ENCODE measurements around the gene CBX8.

Gene CBX8

GRCh38 chr17:79791735-79792161, 5.1 kb downstream of the CBX8 start:
- DNase-seq (ENCODE audit: extremely low spot score): no peak
- CTCF ChIA-PET: interaction anchor here (1.0 to 1.3 kb wide), 3 partner anchors 43 to 53 kb away, joined by 3 read pairs; no protein-coding TSS in a partner anchor
- TF ChIP-seq CTCF (IDR thresholded peaks at IDR 0.05; ENCODE audit: control extremely low read depth, extremely low read depth, low read depth, missing control alignments): no peak
- POLR2A ChIA-PET: no interaction called here

GRCh38 chr17:79790805-79791734, 5.8 kb downstream of the CBX8 start:
- no peak for DNase-seq (ENCODE audit: extremely low spot score)
- no peak for TF ChIP-seq CTCF (IDR thresholded peaks at IDR 0.05; ENCODE audit: control extremely low read depth, extremely low read depth, low read depth, missing control alignments)

GRCh38 chr17:79789943-79790804, 6.7 kb downstream of the CBX8 start:
- ChIA-PET CTCF (interaction anchor here (0.8 to 2.2 kb wide), 17 partner anchors 11 to 204 kb away, joined by 3 to 12 read pairs (median 5); no protein-coding TSS in a partner anchor), POLR2A (no interaction called here)
- TF ChIP-seq CTCF (IDR thresholded peaks at IDR 0.05; ENCODE audit: control extremely low read depth, extremely low read depth, low read depth, missing control alignments): peak; percentile 75
- DNase-seq (ENCODE audit: extremely low spot score): peak; percentile 83

More at GRCh38 chr17:79790805-79791734, 5.8 kb downstream of the CBX8 start:
- ChIA-PET CTCF (interaction anchor here (0.8 to 2.2 kb wide), 5 partner anchors 19 to 53 kb away, joined by 3 to 12 read pairs (median 3); no protein-coding TSS in a partner anchor), POLR2A (interaction anchor here (0.5 kb wide), 1 partner anchor 128 kb away, joined by 3 read pairs; no protein-coding TSS in a partner anchor)

- ChIA-PET CTCF (interaction anchor here (0.8 to 2.2 kb wide), 20 partner anchors 8 to 205 kb away, joined by 3 to 12 read pairs (median 5); no protein-coding TSS in a partner anchor), POLR2A (no interaction called here)
- no peak for DNase-seq (ENCODE audit: extremely low spot score)
These were observed 7.6 kb downstream of the CBX8 start for GRCh38 chr17:79788989-79789942.

GRCh38 chr17:79788455-79788854, 8.4 kb downstream of the CBX8 start:
- POLR2A ChIA-PET: no interaction called here
- CTCF ChIA-PET: interaction anchor here (1.0 to 2.2 kb wide), 14 partner anchors 7 to 189 kb away, joined by 3 to 12 read pairs (median 4); no protein-coding TSS in a partner anchor

More at GRCh38 chr17:79788989-79789942, 7.6 kb downstream of the CBX8 start:
- no peak for TF ChIP-seq CTCF (IDR thresholded peaks at IDR 0.05; ENCODE audit: control extremely low read depth, extremely low read depth, low read depth, missing control alignments)

More at GRCh38 chr17:79788455-79788854, 8.4 kb downstream of the CBX8 start:
- TF ChIP-seq CTCF (IDR thresholded peaks at IDR 0.05; ENCODE audit: control extremely low read depth, extremely low read depth, low read depth, missing control alignments): no peak
- no peak for DNase-seq (ENCODE audit: extremely low spot score)

All from GM10248 (cell line).